HG03520 (cell line): ENCODE measurements around the gene CELF2.
"Not testable (repeated sequence)": the region's sequence is repeated elsewhere in the genome, so short reads cannot be mapped to it uniquely, and the experiment has no call there.

Experiments
- ATAC-seq: cut with Tn5 transposase; IDR thresholded peaks from one replicate; pipeline ENCODE4 v1.9.1; 2021; ENCODE audit warnings: mild to moderate bottlenecking, moderate library complexity; ENCODE audit not compliant: unreplicated experiment

The CELF2 gene

DNA sequence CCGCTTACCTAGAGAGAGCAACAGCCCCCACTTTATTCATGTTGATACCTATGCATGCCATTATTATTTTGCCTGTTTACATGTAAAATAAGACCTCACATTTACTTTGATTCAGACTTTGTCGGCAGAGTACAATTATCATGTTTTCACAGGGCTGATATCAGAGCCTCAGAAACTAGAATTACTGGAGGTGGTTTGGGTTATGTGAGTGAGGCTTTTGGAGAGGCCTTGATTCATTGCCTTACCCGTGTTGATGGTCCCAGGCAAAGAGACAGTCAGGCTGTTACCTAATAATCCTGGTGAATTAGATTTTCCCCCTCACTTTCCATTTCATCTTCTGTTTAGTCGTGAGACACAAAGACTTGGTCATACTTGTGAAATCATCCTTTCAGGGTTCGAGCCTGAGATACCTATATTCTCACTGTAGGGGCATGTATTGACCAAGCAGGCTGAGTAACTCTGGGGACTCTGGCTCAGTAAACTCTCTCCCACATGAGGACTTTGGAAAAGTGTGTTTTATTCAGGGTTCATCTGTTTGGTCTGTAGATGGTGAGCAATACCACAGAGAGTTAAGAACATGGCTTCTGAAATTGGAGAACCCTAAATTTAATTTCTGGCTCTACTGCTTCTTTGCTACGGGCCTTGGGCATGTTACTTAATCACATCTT lies 150.9 kb downstream of the CELF2 start:
- ATAC-seq: no peak

DNA sequence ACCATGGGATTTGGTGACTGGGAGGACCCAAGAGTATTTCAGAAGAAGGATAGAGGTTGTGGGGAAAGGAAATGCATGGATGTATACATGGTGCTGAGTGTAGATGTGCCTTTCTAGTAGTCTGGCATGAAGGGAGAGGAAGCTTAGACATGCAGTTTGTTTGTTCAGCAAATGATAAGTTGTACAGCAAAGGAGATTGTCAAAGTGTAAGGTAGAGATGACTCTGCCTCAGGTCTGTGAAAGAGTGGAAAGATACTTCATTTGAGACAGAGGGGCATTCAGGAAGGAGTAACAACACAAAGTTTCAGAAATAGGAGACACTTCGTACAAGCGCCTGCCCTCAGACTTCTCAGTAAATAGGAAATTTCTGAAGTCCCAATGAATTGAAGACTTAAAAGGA lies 152.3 kb downstream of the CELF2 start:
- no peak for ATAC-seq

DNA sequence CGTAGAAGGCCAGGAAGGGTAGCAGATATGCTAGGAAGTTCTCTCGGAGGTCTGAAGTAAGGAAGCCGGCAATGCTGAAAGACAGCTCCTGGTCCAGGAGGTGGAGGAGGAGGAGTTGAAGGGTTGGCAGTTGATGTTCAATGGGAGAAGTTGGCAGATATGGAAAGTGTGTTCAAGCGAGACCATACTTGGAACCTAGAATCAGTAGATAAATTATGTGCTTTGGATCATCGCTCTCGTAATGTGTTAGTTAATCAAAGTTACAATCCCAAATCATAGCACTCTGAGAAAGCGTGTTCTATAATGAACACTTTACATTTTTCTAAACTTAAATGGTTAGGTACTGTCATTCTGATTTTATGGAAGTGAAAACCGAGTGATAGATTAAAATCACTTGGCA lies 152.9 kb downstream of the CELF2 start:
- no peak for ATAC-seq

DNA sequence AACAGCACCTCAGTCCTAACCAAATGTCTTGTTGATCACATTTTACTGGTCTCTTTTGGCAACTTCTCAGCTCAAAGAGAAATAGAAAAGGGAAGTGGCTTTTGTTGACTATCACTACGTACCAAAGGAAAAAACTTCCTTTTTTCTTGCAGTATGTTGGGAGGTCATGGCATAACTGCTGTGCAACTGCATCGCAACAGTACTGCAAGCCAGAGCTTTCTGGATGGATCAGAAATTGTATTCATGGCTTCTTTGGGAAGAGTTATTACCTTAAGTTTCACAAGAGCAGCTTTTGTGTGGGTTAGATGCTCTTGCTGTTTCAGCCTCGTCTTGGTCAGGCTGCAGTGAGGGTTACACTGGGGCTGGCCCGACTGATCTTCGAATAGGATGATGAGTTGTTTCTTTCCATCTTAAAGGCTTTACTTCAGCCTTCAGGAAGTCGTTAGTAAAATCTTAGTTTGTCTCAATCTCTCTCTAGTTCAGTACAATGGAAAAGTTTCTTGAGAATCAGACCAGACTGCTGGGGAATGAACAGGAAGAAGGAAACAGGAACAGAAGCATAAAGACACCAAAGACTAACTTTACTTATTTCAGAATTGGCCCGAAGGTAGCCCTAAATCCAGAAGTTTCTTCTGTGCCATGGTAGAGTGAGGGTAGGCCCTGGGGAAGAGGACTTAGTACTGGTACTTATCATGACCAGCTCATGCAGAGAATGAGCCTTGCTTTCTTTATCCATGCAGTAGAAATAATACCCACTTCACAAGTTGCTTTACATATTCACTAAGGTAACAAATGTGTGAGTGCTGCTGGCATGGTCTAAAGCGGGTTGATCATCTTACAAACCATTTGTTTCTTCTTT lies 153.6 kb downstream of the CELF2 start:
- peak; percentile 33 for ATAC-seq

DNA sequence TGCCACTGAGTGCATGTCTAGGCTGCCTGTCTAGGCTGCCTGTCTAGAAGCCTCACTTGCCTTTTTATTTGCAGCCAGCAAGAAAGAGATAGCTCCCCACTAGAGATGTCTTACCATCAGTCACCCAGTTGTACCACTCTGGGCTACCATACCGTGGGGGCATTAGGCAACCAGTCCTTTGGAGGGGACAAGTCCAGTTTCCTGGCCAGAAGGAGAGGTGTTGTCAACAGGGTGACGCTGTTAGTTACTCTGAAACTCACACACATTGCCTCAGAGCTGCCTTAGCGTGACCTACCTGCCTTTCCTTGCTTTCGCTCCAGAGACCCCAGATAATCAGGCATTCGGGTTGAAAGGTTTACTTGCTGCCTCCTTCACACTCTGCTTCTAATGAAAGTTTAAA lies 155.4 kb downstream of the CELF2 start:
- no peak for ATAC-seq

DNA sequence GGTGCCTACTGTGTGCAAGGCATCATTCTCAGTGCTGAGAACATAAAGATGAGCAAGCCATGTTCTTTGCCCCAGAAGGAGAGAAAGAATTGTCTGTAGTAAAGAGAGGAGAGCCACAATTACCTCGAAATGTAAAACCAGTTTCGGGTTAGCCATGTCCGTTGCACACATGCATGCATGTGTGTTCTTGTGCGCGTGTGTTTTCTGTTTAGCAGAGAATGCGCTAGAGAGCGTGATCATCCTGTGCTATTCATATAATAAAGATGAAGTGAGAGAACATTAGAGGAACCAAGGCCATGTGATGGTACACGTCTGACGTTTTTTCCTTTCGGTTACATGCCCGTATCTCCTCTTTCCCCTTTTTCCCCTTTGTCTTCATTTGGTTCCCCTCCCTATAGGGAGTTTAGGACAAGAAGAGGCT lies 158.2 kb downstream of the CELF2 start:
- ATAC-seq: peak; percentile 31

DNA sequence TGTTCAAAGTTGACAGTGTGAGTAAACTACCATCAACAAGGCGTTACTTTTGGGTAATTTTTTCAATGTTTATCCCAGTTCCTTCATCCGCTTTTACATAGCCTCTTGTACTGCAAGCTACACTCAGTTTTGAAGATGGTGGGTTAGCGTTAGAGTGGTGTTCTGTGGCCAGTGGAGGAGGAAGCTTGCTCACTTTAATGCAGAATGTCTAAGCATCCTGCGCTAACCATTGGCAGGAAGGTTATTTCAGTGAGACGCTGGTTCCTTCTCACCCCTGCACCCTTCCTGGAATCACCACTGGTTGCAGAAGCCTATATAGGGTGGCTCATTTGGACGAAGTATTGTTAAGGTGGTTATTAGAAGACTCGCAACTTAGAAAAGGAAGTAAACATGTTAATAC lies 159.1 kb downstream of the CELF2 start:
- no peak for ATAC-seq

DNA sequence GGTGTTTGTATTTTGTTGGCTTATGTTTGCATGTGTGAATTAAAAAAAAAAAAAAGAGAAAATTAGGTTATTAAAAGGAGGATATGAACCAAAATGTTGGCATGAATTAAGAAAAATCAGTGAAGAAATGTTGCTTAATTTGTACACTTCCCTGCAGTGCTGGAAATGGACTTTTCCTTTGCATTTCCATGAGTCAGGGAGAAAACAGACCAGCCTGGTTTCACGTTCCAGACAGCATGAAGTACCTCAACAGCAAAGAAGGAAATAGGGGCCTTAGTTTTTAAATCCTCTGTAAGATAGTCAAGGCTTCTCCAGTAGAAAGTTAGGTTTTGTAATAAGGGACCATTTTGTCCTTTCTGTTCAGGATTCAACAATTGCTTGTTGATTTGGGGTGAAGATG lies 159.7 kb downstream of the CELF2 start:
- no peak for ATAC-seq

DNA sequence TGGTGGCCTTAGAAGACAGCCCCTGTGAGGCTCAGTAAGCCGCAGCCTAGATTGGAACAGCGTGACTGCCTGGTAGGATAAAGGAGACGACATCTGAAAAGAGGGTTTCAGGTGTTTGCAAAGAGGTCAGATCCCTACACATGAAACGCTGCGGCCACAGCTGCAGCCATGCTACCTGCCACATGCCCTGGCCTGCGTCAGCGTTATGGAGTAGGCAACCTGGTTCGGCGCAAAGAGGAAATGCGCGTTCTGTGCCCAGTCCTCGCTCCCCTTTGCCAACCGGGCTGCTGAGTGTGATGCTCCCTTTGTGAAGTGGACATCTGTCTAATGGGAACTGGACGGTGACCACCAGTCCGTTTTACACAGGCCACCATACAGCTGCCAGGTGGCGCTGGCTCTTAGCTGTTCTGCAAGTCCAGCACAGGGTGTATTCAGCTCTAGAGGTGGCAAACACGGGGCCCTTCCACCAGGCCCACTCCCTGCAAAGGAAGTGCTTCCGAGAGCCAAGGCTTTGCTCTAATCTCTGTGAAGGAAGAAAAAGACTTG lies 160.3 kb downstream of the CELF2 start:
- ATAC-seq: no peak

DNA sequence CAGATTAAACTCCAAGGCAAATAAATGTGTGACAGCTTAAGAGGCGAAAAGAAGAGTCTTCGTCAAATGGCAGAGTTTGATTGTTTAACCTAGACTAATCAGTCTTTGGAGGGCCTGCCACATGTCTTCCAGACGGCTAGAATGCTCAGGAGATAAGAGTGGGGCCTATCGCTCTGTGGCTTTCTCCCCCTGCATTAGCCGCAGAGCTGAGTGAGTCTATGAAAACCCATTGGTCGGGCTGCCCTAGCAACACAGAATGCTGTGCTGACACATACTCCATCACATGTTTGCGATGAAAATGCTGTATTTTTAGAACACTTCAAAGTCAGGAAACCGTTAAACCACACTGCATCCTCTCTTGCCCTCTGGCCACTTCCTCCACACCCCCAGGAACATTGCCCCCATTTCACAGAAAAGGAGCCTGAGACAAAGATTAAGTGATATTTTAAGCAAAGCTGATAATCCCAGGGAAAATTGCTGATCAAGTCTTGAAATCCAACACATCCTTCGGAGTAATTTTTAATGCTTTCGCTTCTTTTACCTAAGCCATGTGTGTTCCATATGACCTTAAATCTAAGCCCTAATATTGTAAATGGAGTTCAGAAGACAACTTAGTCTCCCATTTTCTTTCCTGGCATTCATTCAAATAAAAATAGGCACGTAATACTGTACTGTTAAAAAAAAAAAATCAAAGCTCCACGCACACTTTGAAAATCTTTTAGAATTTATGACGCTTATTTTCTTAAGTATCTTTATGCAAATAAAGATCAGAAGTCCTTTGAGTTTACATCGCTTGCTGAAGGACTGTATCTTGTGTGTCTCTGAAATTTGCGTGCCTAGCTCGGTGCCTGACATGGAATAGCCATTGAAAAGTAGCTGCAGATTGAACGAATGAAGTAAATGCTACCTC lies 161.2 kb downstream of the CELF2 start:
- ATAC-seq: peak; percentile 86

DNA sequence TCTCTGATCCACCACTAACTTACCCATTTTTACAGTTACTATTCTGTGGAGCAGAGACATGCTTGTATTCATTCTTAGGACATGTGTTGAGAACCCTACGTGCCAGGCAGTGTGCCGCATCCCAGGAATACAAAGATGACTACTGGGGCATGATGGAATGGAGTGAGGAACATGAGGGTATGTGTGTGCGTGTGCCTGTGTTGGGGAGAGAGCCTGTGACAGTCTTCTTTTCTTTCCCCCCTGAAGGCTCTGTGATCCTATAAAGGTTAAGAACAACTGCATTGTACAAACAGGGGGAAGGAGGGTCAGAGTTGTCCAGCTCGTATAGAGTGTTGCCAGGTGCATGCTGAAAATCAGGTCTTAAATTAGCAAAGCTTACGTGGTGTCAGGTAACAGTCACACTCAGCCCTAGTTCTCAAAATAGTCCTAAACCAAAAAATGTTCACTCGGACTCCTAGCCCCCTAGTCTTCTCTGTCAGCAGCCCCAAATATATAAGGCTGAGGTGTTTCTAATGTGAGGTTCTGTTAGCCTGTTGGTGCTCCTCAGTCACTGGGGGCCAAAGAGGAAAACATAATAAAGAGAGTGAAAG lies 161.9 kb downstream of the CELF2 start:
- ATAC-seq: no peak

DNA sequence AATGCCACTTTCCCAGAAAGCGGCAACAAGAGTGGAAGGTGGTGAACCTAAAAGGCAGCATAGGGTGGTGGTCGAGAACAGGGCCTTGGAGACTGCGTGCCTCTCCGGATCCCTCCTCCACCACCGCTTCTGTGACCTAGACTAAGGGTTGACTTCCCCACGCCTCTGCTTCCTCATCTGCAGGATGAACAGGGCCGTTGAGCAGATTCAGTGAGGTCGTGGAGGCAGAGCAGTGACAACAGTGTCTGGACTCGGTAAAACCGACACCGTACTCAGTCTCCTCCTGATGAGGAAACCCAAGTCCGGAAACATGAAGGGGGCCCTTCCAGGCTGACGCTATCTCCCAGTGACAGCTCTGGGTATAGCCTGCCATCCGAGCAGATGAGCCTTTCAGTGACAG lies 162.6 kb downstream of the CELF2 start:
- ATAC-seq: peak; percentile 19

DNA sequence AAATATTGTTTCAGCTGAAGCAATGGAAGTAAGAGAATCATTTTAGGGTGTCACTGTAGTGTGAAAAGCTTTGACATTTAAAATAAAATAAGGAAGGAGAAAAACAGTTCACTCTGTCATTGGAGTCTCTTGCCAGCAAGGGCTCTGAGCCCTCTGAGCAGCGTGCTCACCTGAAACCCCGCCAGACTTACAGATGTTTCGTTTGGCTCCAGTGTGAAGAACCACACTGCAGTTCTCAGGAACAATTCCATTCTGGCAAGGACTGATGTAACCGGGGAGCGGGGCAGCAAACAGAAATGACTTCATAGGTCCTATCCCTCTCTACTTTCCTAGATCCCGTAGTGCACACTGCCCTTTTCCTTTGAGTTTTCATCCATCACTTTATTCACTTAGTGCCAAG lies 164.3 kb downstream of the CELF2 start:
- ATAC-seq: no peak

DNA sequence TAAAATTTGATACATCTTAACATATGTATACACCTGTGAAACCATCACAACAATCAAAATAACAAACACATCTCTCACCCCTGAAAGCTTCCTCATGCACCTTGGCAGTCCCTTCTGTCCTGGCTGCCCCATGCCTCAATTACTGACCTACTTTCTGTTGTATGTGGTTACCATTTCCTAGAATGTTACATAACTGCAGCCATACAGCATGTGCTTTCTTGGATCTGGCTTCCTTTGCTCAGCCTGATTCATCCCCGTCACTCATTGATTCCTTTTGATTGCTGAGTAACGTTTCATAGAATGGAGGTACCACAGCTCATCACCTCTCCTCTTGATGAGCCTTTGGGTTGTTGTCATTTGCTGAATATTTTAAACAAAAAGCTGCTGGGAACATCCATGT lies 165.3 kb downstream of the CELF2 start:
- no peak for ATAC-seq

DNA sequence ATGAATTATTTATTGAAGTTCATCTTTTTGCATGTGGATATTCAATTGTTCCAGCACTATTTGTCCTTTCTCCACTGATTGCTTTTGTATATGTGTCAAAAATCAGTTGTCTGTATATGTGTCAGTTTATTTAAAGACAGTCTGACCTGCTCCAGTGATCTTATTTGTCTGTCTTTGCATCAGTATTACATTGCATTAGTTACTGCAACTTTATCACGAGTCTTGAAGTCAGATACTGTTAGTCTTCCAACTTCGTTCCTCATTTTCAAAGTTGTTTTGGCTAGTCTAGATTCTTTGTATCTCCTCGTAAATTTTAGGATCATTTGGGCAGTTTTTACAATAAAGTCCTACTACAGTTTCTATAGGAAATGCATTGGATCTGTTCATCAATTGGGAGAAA lies 166.4 kb downstream of the CELF2 start:
- ATAC-seq: no peak

DNA sequence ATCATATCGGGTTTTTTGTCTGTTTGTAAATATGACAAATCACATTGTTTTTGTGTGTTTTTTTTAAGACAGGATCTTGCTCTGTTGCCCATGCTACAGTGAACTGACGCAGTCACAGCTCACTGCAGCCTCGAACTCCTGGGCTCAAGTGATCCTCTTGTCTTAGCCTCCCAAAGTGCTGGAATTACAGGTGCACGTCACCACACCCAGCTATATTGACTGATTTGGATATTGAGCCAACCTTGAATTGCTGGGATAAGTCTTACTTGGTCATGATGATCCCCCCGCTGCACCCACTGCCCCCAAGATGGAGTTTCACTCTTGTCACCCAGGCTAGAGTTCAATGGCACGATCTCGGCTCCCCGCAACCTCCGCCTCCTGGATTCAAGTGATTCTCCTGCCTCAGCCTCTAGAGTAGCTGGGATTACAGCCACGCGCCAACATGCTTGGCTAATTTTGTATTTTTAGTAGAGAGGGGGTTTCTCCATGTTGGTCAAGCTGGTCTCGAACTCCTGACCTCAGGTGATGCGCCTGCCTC lies 167.5 kb downstream of the CELF2 start:
- ATAC-seq: not testable (repeated sequence)

DNA sequence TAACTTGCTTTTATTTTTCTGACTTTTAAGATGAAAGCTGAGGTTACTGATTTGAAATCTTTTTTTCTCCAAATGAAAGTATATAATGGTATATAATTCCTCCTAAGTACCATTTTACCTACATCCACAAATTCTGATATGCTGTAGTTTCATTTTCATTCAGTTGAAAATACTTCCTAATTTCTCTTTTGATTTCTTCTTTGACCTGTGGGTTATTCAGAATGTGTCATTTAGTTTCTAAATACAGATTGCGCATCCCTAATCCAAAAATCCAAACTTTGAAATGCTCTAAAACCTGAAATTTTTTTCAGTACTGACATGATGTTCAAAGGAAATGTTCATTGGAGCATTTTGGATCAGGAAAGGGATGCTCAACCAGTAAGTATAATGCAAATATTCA lies 168.7 kb downstream of the CELF2 start:
- no peak for ATAC-seq

DNA sequence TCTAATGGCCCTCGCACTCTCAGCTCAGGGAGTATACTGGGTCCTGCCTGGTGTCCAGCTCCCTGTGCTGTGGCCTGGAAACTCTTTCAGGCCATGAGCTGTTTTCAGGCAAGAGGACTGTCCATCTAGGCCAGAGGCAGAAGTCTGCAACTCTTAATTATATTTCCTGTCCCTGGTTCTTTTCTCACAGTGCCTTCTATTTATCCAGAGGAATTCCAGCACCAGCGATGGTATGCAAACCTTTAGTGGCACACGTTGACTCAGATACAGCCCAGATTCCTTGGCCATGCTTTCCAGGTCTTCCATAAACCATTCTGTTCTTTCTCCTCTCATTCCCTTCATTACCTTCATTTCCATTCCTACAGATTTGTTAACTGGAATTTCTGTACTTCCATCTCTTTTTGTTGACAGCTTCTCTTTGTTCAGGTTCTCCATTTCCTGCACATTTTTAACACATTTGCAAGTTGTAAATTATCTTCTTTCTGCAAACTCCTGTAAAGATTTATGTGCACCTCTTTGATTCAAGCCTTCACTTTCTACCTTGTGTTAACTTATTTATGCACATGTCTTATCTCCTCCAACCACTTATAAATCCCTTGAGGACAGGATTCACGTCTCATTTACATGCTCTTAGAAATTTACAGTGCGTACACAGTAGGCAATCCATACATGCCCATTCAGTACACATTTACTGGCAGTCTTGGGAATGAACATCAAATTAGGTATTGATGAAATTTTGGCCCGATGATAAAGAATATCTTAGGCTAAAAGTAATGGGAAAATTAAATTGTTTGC lies 172.1 kb downstream of the CELF2 start:
- ATAC-seq: no peak

DNA sequence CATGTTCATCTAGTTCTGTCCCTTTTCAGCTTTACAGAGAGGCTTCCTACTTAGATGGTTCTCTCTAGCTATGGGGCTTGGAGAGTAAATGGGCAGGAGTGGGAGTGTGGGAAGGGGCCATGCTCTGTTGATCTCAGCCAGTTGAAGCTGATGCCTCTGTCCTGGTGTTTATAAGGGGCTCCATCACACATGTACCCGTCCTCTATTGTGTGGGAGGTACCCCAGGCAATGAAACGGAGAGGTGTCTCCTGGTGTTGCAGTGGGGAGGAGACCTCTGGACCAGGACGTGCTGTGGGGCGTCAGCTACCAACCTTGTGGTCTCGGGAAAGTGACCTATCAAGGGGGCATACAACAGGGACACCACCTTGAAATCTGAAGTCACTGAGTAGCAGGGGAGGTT lies 173.5 kb downstream of the CELF2 start:
- ATAC-seq: no peak

DNA sequence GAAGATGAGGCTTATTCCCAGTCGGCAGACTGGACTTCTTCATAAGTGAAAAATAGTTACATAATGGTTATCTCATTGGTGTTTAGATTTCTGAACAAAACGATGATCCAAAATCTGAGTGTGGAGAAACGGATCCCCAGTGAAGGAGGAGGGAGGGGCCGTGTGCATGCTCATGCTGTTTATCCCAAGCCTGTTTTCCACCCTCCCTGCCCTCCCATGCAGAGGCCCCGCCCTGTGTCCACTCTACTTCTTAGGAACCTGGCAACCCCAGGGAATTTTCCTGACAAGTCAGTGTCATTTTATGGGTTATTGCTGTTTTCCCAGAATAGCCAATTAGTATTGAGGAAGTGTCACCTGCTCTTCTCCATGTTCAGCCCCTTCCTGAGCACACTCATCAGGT lies 174.0 kb downstream of the CELF2 start:
- ATAC-seq: no peak
